Measurements from ENCODE around the gene HECA.
"Not testable (repeated sequence)": the region's sequence is repeated elsewhere in the genome, so short reads cannot be mapped to it uniquely, and the experiment has no call there.

GRCh38 chr6:139122823-139123222 lies 12.1 kb upstream of the HECA start:
- not testable (repeated sequence) for TF ChIP-seq CTCF (conservative IDR thresholded peaks at IDR 0.05); EZH2 (IDR thresholded peaks at IDR 0.05; ENCODE audit: low read depth)

Measured in PC-9 (cell line).